ENCODE data around the gene S100PBP. TPM values are rescaled to one million over a fixed set of nuclear protein-coding genes. Genes with fewer than 3 reads are reported as not detected.
A peak's percentile ranks its signal among the peaks of the same experiment; 100 is the strongest.
"Not testable (repeated sequence)": the region's sequence is repeated elsewhere in the genome, so short reads cannot be mapped to it uniquely, and the experiment has no call there.

The S100PBP gene
- total RNA-seq, 1 experiment from 2014 or later: 50.1 TPM

DNA sequence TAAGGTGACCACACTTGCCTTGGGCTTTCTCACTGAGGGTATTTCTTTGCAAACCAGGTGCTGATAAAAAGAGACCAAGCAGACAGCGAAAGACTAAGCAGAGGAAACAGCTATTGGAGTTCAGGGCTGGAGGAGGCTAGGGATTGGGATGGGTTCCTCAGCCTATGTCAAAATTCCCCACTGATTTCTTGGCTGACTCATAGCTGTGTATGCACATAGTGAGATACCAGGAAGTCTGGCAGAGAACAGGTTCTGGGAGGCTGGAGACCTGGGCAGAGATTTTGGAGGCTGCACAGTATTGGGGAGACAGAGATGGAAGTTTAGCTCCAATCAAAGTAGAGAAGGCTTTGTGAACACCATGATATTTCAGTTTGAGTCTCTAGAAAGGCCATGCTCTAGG lies 25.6 kb upstream of the S100PBP start:
- H3K4ac ChIP-seq (ENCODE audit: low read depth, low read length): no peak overlapping the region
- no peak overlapping the region for H3K4me2 ChIP-seq (ENCODE audit: insufficient read depth, insufficient read length, low read length)
- H3K56ac ChIP-seq (ENCODE audit: insufficient read length, low read depth, low read length): no peak overlapping the region
- no peak for DNase-seq
- no peaks in the 10 kb centered on the region for H3K27me3 Mint-ChIP-seq (ENCODE audit: low read depth)
- H3K79me1 ChIP-seq (ENCODE audit: insufficient read depth, low read depth, low read length, poor library complexity, severe bottlenecking): no peaks in the 10 kb centered on the region
- no peaks in the 10 kb centered on the region for H3K4me1 Mint-ChIP-seq
- no peak overlapping the region for H2BK5ac ChIP-seq (ENCODE audit: insufficient read length, low read length)
- H3K4me1 ChIP-seq (ENCODE audit: insufficient read depth, low read length): no peaks in the 10 kb centered on the region
- no peak overlapping the region for H2AFZ ChIP-seq (ENCODE audit: low read length)
- H2BK15ac ChIP-seq (ENCODE audit: low read depth, low read length): no peak overlapping the region
- H2BK120ac ChIP-seq (ENCODE audit: low read depth, low read length, poor library complexity, severe bottlenecking): no peak overlapping the region
- no peak overlapping the region for H4K91ac ChIP-seq (ENCODE audit: insufficient read length, low read depth, low read length)
- no peak overlapping the region for H3K18ac ChIP-seq (ENCODE audit: insufficient read length, low read depth, low read length)
- no peak overlapping the region for H3K23ac ChIP-seq (ENCODE audit: insufficient read length, low read depth, low read length)
- H3K4me3 Mint-ChIP-seq: no peak overlapping the region
- no peak overlapping the region for H3K9ac ChIP-seq (ENCODE audit: extremely low read depth, insufficient read length, low read length)
- H2BK20ac ChIP-seq (ENCODE audit: low read depth, low read length, poor library complexity, severe bottlenecking): no peak overlapping the region
- no peaks in the 10 kb centered on the region for H3K79me2 ChIP-seq (ENCODE audit: insufficient read depth, low read length)
- H3T11ph ChIP-seq (ENCODE audit: low read length): no peak overlapping the region
- no peak overlapping the region for H2BK12ac ChIP-seq (ENCODE audit: insufficient read length, low read depth, low read length)
- no peaks in the 10 kb centered on the region for H3K23me2 ChIP-seq (ENCODE audit: insufficient read length, low read depth, low read length, poor library complexity, severe bottlenecking)
- no CpG with 5 or more reads among the region's 1 CpG for WGBS (ENCODE audit: extremely low coverage, insufficient read length, low lambda C conversion rate)
- H3K36me3 Mint-ChIP-seq (ENCODE audit: insufficient read depth in 1 of 3, low read depth in 3 of 3): peaks cover 34 to 75% (median 63%) of the 10 kb centered on the region in 3 experiments; a peak in 6 of 7 replicates
- no peaks in the 10 kb centered on the region for H3K9me3 Mint-ChIP-seq
- no peak overlapping the region for H3K14ac ChIP-seq (ENCODE audit: insufficient read depth, low read length)
- H3K27me3 ChIP-seq (ENCODE audit: insufficient read depth, low read length): no peaks in the 10 kb centered on the region
- H4K8ac ChIP-seq (replicated peaks; ENCODE audit: insufficient read length, low read depth, low read length): no peak overlapping the region
- H3K9me3 ChIP-seq (ENCODE audit: control insufficient read depth, low read depth, low read length): no peaks in the 10 kb centered on the region
- H2AK5ac ChIP-seq (ENCODE audit: insufficient read length, low read length): no peak overlapping the region
- H4K5ac ChIP-seq (ENCODE audit: insufficient read length, low read depth, low read length): no peak overlapping the region
- TF ChIP-seq, protein P1, sequence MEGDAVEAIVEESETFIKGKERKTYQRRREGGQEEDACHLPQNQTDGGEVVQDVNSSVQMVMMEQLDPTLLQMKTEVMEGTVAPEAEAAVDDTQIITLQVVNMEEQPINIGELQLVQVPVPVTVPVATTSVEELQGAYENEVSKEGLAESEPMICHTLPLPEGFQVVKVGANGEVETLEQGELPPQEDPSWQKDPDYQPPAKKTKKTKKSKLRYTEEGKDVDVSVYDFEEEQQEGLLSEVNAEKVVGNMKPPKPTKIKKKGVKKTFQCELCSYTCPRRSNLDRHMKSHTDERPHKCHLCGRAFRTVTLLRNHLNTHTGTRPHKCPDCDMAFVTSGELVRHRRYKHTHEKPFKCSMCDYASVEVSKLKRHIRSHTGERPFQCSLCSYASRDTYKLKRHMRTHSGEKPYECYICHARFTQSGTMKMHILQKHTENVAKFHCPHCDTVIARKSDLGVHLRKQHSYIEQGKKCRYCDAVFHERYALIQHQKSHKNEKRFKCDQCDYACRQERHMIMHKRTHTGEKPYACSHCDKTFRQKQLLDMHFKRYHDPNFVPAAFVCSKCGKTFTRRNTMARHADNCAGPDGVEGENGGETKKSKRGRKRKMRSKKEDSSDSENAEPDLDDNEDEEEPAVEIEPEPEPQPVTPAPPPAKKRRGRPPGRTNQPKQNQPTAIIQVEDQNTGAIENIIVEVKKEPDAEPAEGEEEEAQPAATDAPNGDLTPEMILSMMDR (conservative IDR thresholded peaks at IDR 0.05): no peak
- no peak overlapping the region for H3K27ac ChIP-seq (ENCODE audit: insufficient read length, low read depth, low read length)
- H4K20me1 ChIP-seq (ENCODE audit: control insufficient read depth, insufficient read depth, insufficient read length): no peaks in the 10 kb centered on the region
- peak overlapping the region in 2 of 3 experiments; percentile 29 to 68; a peak in 1 of 7 replicates for H3K27ac Mint-ChIP-seq

DNA sequence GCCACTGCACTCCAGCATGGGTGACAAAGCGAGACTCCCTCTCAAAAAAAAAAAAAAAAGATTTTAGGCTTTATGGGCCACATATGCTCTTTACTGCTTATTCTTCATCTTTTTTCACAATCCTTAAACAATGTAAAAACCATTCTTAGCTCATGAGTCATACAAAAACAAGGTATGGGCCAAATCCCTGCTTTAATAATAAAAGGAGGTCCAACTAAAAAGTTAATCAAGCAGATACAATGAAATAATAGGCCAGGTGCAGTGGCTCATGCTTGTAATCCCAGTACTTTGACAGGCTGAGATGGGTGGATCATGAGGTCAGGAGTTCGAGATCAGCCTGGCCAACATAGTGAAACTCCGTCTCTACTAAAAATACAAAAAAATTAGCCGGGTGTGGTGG lies 21.7 kb upstream of the S100PBP start:
- not testable (repeated sequence) for H3K4me1 ChIP-seq (ENCODE audit: insufficient read depth, low read length); H2BK20ac ChIP-seq (ENCODE audit: low read depth, low read length, poor library complexity, severe bottlenecking); H3K23me2 ChIP-seq (ENCODE audit: insufficient read length, low read depth, low read length, poor library complexity, severe bottlenecking); H2AK5ac ChIP-seq (ENCODE audit: insufficient read length, low read length); H3K27ac ChIP-seq (ENCODE audit: insufficient read length, low read depth, low read length); DNase-seq; H3K9ac ChIP-seq (ENCODE audit: extremely low read depth, insufficient read length, low read length); H4K5ac ChIP-seq (ENCODE audit: insufficient read length, low read depth, low read length); H3K9me3 Mint-ChIP-seq; H2BK5ac ChIP-seq (ENCODE audit: insufficient read length, low read length); H3K79me2 ChIP-seq (ENCODE audit: insufficient read depth, low read length); H4K91ac ChIP-seq (ENCODE audit: insufficient read length, low read depth, low read length); H2BK12ac ChIP-seq (ENCODE audit: insufficient read length, low read depth, low read length); H2AFZ ChIP-seq (ENCODE audit: low read length); H3K79me1 ChIP-seq (ENCODE audit: insufficient read depth, low read depth, low read length, poor library complexity, severe bottlenecking); H4K20me1 ChIP-seq (ENCODE audit: control insufficient read depth, insufficient read depth, insufficient read length); H3K4me3 Mint-ChIP-seq; H3K4me2 ChIP-seq (ENCODE audit: insufficient read depth, insufficient read length, low read length); H3K27me3 Mint-ChIP-seq (ENCODE audit: low read depth); H3K4me1 Mint-ChIP-seq; H2BK15ac ChIP-seq (ENCODE audit: low read depth, low read length); H3K23ac ChIP-seq (ENCODE audit: insufficient read length, low read depth, low read length); H3K56ac ChIP-seq (ENCODE audit: insufficient read length, low read depth, low read length); H3K4ac ChIP-seq (ENCODE audit: low read depth, low read length); H3T11ph ChIP-seq (ENCODE audit: low read length); H3K14ac ChIP-seq (ENCODE audit: insufficient read depth, low read length); H2BK120ac ChIP-seq (ENCODE audit: low read depth, low read length, poor library complexity, severe bottlenecking); H3K18ac ChIP-seq (ENCODE audit: insufficient read length, low read depth, low read length); H4K8ac ChIP-seq (replicated peaks; ENCODE audit: insufficient read length, low read depth, low read length); H3K27ac Mint-ChIP-seq; H3K27me3 ChIP-seq (ENCODE audit: insufficient read depth, low read length); H3K9me3 ChIP-seq (ENCODE audit: control insufficient read depth, low read depth, low read length)
- WGBS (ENCODE audit: extremely low coverage, insufficient read length, low lambda C conversion rate): no CpG with 5 or more reads among the region's 4 CpGs
- H3K36me3 Mint-ChIP-seq (ENCODE audit: insufficient read depth in 1 of 3, low read depth in 3 of 3): peaks cover 50 to 82% (median 68%) of the 10 kb centered on the region in 3 experiments; a peak in 6 of 7 replicates
